Uterus (tissue), 2 donors: ENCODE measurements around the gene PTPRN2.

ENCODE experiments used
- POLR2A ChIP-seq, 2 donors: fragments of 450-650 bp; IDR thresholded peaks; one replicate each; pipeline ENCODE4 v1.6.1; 2016; ENCODE audit warnings: antibody characterized with exemption in 2 of 2, mild to moderate bottlenecking in 1 of 2, moderate library complexity in 1 of 2
- TF ChIP-seq, protein P1 (sequence below), 4 experiments: fragments of 200-600 bp in 2 of 4; fragments of 450-650 bp in 2 of 4; sonication (generic) in 2 of 4; IDR thresholded peaks; one replicate each; pipeline ENCODE4 v1.5.1; 2016 to 2019; ENCODE audit warnings: antibody characterized with exemption in 4 of 4, mild to moderate bottlenecking in 2 of 4, moderate library complexity in 1 of 4

DNA sequence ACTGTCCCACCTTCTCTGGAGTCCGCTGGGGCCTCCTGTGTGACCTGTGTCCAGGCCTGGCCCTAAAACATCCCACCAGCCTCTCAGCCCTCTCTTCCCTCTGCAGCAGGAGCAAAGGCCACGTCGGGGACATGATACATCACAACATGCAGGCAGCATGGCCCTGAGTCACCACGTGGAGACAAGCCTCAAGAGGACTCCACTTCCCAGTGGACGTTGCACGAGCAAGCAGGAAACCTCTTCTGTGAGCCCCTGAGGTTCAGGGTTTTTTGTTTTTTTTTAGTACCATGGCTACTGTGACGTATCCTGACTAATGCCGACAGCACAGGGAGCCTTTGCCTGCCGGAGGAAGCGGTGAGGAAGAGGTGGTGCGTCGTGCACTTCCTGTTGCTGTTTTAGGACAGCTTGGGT, 1084.9 kb downstream of the PTPRN2 start:
- TF ChIP-seq, protein P1, sequence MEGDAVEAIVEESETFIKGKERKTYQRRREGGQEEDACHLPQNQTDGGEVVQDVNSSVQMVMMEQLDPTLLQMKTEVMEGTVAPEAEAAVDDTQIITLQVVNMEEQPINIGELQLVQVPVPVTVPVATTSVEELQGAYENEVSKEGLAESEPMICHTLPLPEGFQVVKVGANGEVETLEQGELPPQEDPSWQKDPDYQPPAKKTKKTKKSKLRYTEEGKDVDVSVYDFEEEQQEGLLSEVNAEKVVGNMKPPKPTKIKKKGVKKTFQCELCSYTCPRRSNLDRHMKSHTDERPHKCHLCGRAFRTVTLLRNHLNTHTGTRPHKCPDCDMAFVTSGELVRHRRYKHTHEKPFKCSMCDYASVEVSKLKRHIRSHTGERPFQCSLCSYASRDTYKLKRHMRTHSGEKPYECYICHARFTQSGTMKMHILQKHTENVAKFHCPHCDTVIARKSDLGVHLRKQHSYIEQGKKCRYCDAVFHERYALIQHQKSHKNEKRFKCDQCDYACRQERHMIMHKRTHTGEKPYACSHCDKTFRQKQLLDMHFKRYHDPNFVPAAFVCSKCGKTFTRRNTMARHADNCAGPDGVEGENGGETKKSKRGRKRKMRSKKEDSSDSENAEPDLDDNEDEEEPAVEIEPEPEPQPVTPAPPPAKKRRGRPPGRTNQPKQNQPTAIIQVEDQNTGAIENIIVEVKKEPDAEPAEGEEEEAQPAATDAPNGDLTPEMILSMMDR (IDR thresholded peaks at IDR 0.05), result no peak
- TF ChIP-seq POLR2A (IDR thresholded peaks at IDR 0.05), result no peak
